HEK293 (cell line): ENCODE results near the gene PRB4.

ENCODE experiments used
- BCL11A ChIP-seq: fragments of 450-650 bp; formaldehyde crosslinking; IDR thresholded peaks from 2 replicates; pipeline ENCODE4 v1.5.1; 2016; ENCODE audit warnings: low read depth, missing biosample characterization, missing genetic modification characterization
- ZNF449 ChIP-seq: fragments of 450-650 bp; formaldehyde crosslinking; IDR thresholded peaks from 2 replicates; pipeline ENCODE4 v1.5.1; 2017; ENCODE audit warnings: missing biosample characterization, mild to moderate bottlenecking, missing genetic modification characterization, moderate library complexity
- ZNF518A ChIP-seq: fragments of 450-650 bp; formaldehyde crosslinking; conservative IDR thresholded peaks from 2 replicates; pipeline ENCODE4 v1.5.1; 2016; ENCODE audit warnings: low read depth, missing biosample characterization, missing genetic modification characterization
- ZNF692 ChIP-seq: fragments of 450-650 bp; formaldehyde crosslinking; IDR thresholded peaks from 2 replicates; pipeline ENCODE4 v1.5.1; 2016; ENCODE audit warnings: missing biosample characterization, missing genetic modification characterization

PRB4 gene

GRCh38 chr12:11264501-11264900 is 45.7 kb downstream of the PRB4 start (continued):
- TF ChIP-seq ZNF518A (tag by site-specific recombination): no peak
- no peak for TF ChIP-seq ZNF449 (tag by site-specific recombination)
- no peak for TF ChIP-seq BCL11A (tag by site-specific recombination)
- no peak for TF ChIP-seq ZNF692
